Measurements from ENCODE around the gene FNBP1. TPM values are rescaled to one million over a fixed set of nuclear protein-coding genes. Genes with fewer than 3 reads are reported as not detected.

The FNBP1 gene
- total and polyA plus RNA-seq, 9 donors, result 15.0 to 28.4 (median 18.2) TPM

- no peaks in the 10 kb centered on the region for H3K27me3 ChIP-seq (ENCODE audit: control insufficient read depth, insufficient read depth, low read length)
- H3K36me3 ChIP-seq (ENCODE audit: control insufficient read depth, insufficient read depth, low read length), result no peaks in the 10 kb centered on the region
- no peaks in the 10 kb centered on the region for H3K9me3 ChIP-seq (replicated peaks; ENCODE audit: control insufficient read depth, low read depth, low read length)
- H3K4me1 ChIP-seq (ENCODE audit: control insufficient read depth, insufficient read depth, low read length), result peaks cover 2% of the 10 kb centered on the region
- no peak for DNase-seq
- no peak overlapping the region for H3K27ac ChIP-seq (ENCODE audit: low read length)
- no peak overlapping the region for H3K4me3 ChIP-seq (ENCODE audit: low read length)
These were observed 6.9 kb downstream of the FNBP1 start for GRCh38 chr9:130036099-130036498.

GRCh38 chr9:130034570-130034969, 8.4 kb downstream of the FNBP1 start:
- Histone ChIP-seq H3K27me3 (ENCODE audit: control insufficient read depth, insufficient read depth, low read length) (no peaks in the 10 kb centered on the region), H3K27ac (ENCODE audit: low read length) (no peak overlapping the region), H3K4me1 (ENCODE audit: control insufficient read depth, insufficient read depth, low read length) (no peaks in the 10 kb centered on the region), H3K36me3 (ENCODE audit: control insufficient read depth, insufficient read depth, low read length) (no peaks in the 10 kb centered on the region), H3K9me3 (replicated peaks; ENCODE audit: control insufficient read depth, low read depth, low read length) (no peaks in the 10 kb centered on the region), H3K4me3 (ENCODE audit: low read length) (no peak overlapping the region)
- no CpG with 5 or more reads among the region's 1 CpG for WGBS (ENCODE audit: insufficient coverage)
- DNase-seq, result no peak

- Histone ChIP-seq H3K27me3 (ENCODE audit: control insufficient read depth, insufficient read depth, low read length) (no peaks in the 10 kb centered on the region), H3K4me3 (ENCODE audit: low read length) (no peak overlapping the region), H3K36me3 (ENCODE audit: control insufficient read depth, insufficient read depth, low read length) (no peaks in the 10 kb centered on the region), H3K4me1 (ENCODE audit: control insufficient read depth, insufficient read depth, low read length) (no peaks in the 10 kb centered on the region), H3K27ac (ENCODE audit: low read length) (no peak overlapping the region), H3K9me3 (replicated peaks; ENCODE audit: control insufficient read depth, low read depth, low read length) (no peaks in the 10 kb centered on the region)
- WGBS (ENCODE audit: insufficient coverage), result no CpG with 5 or more reads among the region's 3 CpGs
- no peak for DNase-seq
These were observed 12.3 kb downstream of the FNBP1 start for GRCh38 chr9:130030651-130031127.

- no peak for DNase-seq
- no peak overlapping the region for H3K4me3 ChIP-seq (ENCODE audit: low read length)
- H3K27ac ChIP-seq (ENCODE audit: low read length), result no peak overlapping the region
- H3K4me1 ChIP-seq (ENCODE audit: control insufficient read depth, insufficient read depth, low read length), result no peaks in the 10 kb centered on the region
- no peaks in the 10 kb centered on the region for H3K36me3 ChIP-seq (ENCODE audit: control insufficient read depth, insufficient read depth, low read length)
- WGBS (ENCODE audit: insufficient coverage), result 89% methylated on average over 3 of the region's 10 CpGs
- no peaks in the 10 kb centered on the region for H3K27me3 ChIP-seq (ENCODE audit: control insufficient read depth, insufficient read depth, low read length)
- H3K9me3 ChIP-seq (replicated peaks; ENCODE audit: control insufficient read depth, low read depth, low read length), result no peaks in the 10 kb centered on the region
These were observed 13.6 kb downstream of the FNBP1 start for GRCh38 chr9:130029223-130029973.

- Histone ChIP-seq H3K27ac (ENCODE audit: low read length) (no peak overlapping the region), H3K36me3 (ENCODE audit: control insufficient read depth, insufficient read depth, low read length) (no peaks in the 10 kb centered on the region), H3K4me1 (ENCODE audit: control insufficient read depth, insufficient read depth, low read length) (no peaks in the 10 kb centered on the region), H3K9me3 (replicated peaks; ENCODE audit: control insufficient read depth, low read depth, low read length) (no peaks in the 10 kb centered on the region), H3K4me3 (ENCODE audit: low read length) (no peak overlapping the region), H3K27me3 (ENCODE audit: control insufficient read depth, insufficient read depth, low read length) (no peaks in the 10 kb centered on the region)
- 87% methylated on average over 3 of the region's 6 CpGs for WGBS (ENCODE audit: insufficient coverage)
- no peak for DNase-seq
These were observed 14.3 kb downstream of the FNBP1 start for GRCh38 chr9:130028493-130029222.

GRCh38 chr9:130027533-130028365, 15.2 kb downstream of the FNBP1 start:
- Histone ChIP-seq H3K27me3 (ENCODE audit: control insufficient read depth, insufficient read depth, low read length) (no peaks in the 10 kb centered on the region), H3K36me3 (ENCODE audit: control insufficient read depth, insufficient read depth, low read length) (no peaks in the 10 kb centered on the region), H3K27ac (ENCODE audit: low read length) (no peak overlapping the region), H3K4me3 (ENCODE audit: low read length) (no peak overlapping the region), H3K9me3 (replicated peaks; ENCODE audit: control insufficient read depth, low read depth, low read length) (no peaks in the 10 kb centered on the region), H3K4me1 (ENCODE audit: control insufficient read depth, insufficient read depth, low read length) (peaks cover 3% of the 10 kb centered on the region)
- no peak for DNase-seq
- 80% methylated on average over 3 of the region's 9 CpGs for WGBS (ENCODE audit: insufficient coverage)

- H3K27ac ChIP-seq (ENCODE audit: low read length), result no peak overlapping the region
- no peaks in the 10 kb centered on the region for H3K36me3 ChIP-seq (ENCODE audit: control insufficient read depth, insufficient read depth, low read length)
- WGBS (ENCODE audit: insufficient coverage), result no CpG with 5 or more reads among the region's 2 CpGs
- no peak overlapping the region for H3K4me3 ChIP-seq (ENCODE audit: low read length)
- H3K4me1 ChIP-seq (ENCODE audit: control insufficient read depth, insufficient read depth, low read length), result peaks cover 3% of the 10 kb centered on the region
- DNase-seq, result no peak
- H3K27me3 ChIP-seq (ENCODE audit: control insufficient read depth, insufficient read depth, low read length), result no peaks in the 10 kb centered on the region
- no peaks in the 10 kb centered on the region for H3K9me3 ChIP-seq (replicated peaks; ENCODE audit: control insufficient read depth, low read depth, low read length)
These were observed 16.2 kb downstream of the FNBP1 start for GRCh38 chr9:130026583-130027340.

GRCh38 chr9:130024597-130024994, 18.4 kb downstream of the FNBP1 start:
- WGBS (ENCODE audit: insufficient coverage), result 89% methylated on average over 1 of the region's 5 CpGs
- no peaks in the 10 kb centered on the region for H3K27me3 ChIP-seq (ENCODE audit: control insufficient read depth, insufficient read depth, low read length)
- DNase-seq, result no peak
- no peaks in the 10 kb centered on the region for H3K36me3 ChIP-seq (ENCODE audit: control insufficient read depth, insufficient read depth, low read length)
- no peak overlapping the region for H3K27ac ChIP-seq (ENCODE audit: low read length)
- H3K9me3 ChIP-seq (replicated peaks; ENCODE audit: control insufficient read depth, low read depth, low read length), result no peaks in the 10 kb centered on the region
- peaks cover 3% of the 10 kb centered on the region for H3K4me1 ChIP-seq (ENCODE audit: control insufficient read depth, insufficient read depth, low read length)
- H3K4me3 ChIP-seq (ENCODE audit: low read length), result no peak overlapping the region

GRCh38 chr9:130023994-130024596, 18.9 kb downstream of the FNBP1 start:
- 90% methylated on average over 1 of the region's 3 CpGs for WGBS (ENCODE audit: insufficient coverage)
- no peaks in the 10 kb centered on the region for H3K36me3 ChIP-seq (ENCODE audit: control insufficient read depth, insufficient read depth, low read length)
- no peaks in the 10 kb centered on the region for H3K9me3 ChIP-seq (replicated peaks; ENCODE audit: control insufficient read depth, low read depth, low read length)
- no peak for DNase-seq
- peaks cover 3% of the 10 kb centered on the region for H3K4me1 ChIP-seq (ENCODE audit: control insufficient read depth, insufficient read depth, low read length)
- no peak overlapping the region for H3K4me3 ChIP-seq (ENCODE audit: low read length)
- H3K27me3 ChIP-seq (ENCODE audit: control insufficient read depth, insufficient read depth, low read length), result no peaks in the 10 kb centered on the region
- no peak overlapping the region for H3K27ac ChIP-seq (ENCODE audit: low read length)
